Effector memory CD4-positive, alpha-beta T cell (primary cell): ENCODE data around the gene VPS25.
"Not testable (repeated sequence)": the region's sequence is repeated elsewhere in the genome, so short reads cannot be mapped to it uniquely, and the experiment has no call there.

Source experiments
- DNase-seq, 3 donors: peaks; one replicate each; pipeline ENCODE4 v3.0.0-alpha.2; 2020
- H3K27ac ChIP-seq: 2 replicates; pipeline ENCODE4 v1.7.0; 2013; ENCODE audit warnings: mild to moderate bottlenecking, low read length, moderate library complexity; ENCODE audit not compliant: insufficient read depth, poor library complexity, severe bottlenecking
- H3K27me3 ChIP-seq: replicated peaks from 2 replicates; pipeline ENCODE4 v1.7.0; 2013; ENCODE audit warnings: mild to moderate bottlenecking, low read length; ENCODE audit not compliant: insufficient read depth, control insufficient read depth, poor library complexity, severe bottlenecking
- H3K36me3 ChIP-seq: 2 replicates; pipeline ENCODE4 v1.7.0; 2013; ENCODE audit warnings: mild to moderate bottlenecking, low read length, moderate library complexity; ENCODE audit not compliant: control insufficient read depth, insufficient read depth
- H3K4me1 ChIP-seq: 2 replicates; pipeline ENCODE4 v1.7.0; 2013; ENCODE audit warnings: low read length, mild to moderate bottlenecking; ENCODE audit not compliant: control insufficient read depth, insufficient read depth, poor library complexity, severe bottlenecking
- H3K4me3 ChIP-seq: 2 replicates; pipeline ENCODE4 v1.7.0; 2013; ENCODE audit warnings: low read length, low read depth, mild to moderate bottlenecking; ENCODE audit not compliant: insufficient read depth, poor library complexity, severe bottlenecking
- H3K9me3 ChIP-seq: 2 replicates; pipeline ENCODE4 v1.7.0; 2013; ENCODE audit warnings: mild to moderate bottlenecking, low read length, moderate library complexity; ENCODE audit not compliant: control insufficient read depth
- total RNA-seq, 3 donors: gene quantifications; one replicate each; lab custom pipeline; 2026; lab: John Stamatoyannopoulos, UW

Gene VPS25
- 8.2 to 11.8 (median 11.1) reads per million in 3 donors for total RNA-seq

GRCh38 chr17:42773290-42774035 is at the start of gene VPS25:
TSS of gene VPS25 (plus strand) at chr17:42773449. CDS start at chr17:42773476, 27 bp downstream.
- H3K27me3 ChIP-seq, result no peaks in the 10 kb centered on the region
- peak; percentile 47 to 63 (median 53) for DNase-seq
- H3K4me1 ChIP-seq, result peaks cover 6% of the 10 kb centered on the region
- peak within 1 kb of the TSS; percentile 85 for H3K4me3 ChIP-seq
- H3K9me3 ChIP-seq, result no peaks in the 10 kb centered on the region
- peaks cover 26% of the 10 kb centered on the region for H3K36me3 ChIP-seq
- H3K27ac ChIP-seq, result peak within 1 kb of the TSS; percentile 81

DNA sequence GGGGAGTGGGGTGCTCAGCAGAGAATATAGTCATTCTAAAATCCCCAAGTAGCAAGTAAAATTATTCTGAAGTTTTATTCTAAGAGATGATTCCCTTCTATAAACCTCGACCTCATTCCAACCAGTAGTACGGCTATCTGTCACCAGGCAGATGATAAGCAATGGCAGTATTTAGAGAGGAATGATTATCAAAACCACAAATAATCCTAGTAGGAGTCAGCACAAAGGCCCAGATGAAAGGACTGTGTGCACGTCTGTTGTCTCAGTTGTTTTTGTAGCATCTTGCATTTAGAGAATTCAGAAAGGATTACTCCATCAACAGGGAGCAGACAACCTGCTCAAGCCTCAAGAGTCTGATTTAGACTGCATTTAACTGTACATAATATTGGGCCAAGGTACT is 49.6 kb upstream of the VPS25 start:
- Histone ChIP-seq H3K9me3 (no peaks in the 10 kb centered on the region), H3K4me3 (no peak overlapping the region), H3K4me1 (no peaks in the 10 kb centered on the region), H3K27me3 (no peaks in the 10 kb centered on the region), H3K36me3 (peaks cover 33% of the 10 kb centered on the region), H3K27ac (no peak overlapping the region)
- DNase-seq, result no peak

- Histone ChIP-seq H3K36me3 (peaks cover 33% of the 10 kb centered on the region), H3K4me3 (no peak overlapping the region), H3K4me1 (no peaks in the 10 kb centered on the region), H3K27ac (no peak overlapping the region), H3K27me3 (no peaks in the 10 kb centered on the region), H3K9me3 (no peaks in the 10 kb centered on the region)
- no peak for DNase-seq
Observed at GRCh38 chr17:42725143-42725542, 48.1 kb upstream of the VPS25 start.

GRCh38 chr17:42740699-42741098 is 32.5 kb upstream of the VPS25 start:
- no peaks in the 10 kb centered on the region for H3K9me3 ChIP-seq
- peaks cover 14% of the 10 kb centered on the region for H3K4me1 ChIP-seq
- H3K4me3 ChIP-seq, result no peak overlapping the region
- no peaks in the 10 kb centered on the region for H3K27me3 ChIP-seq
- no peak overlapping the region for H3K27ac ChIP-seq
- DNase-seq, result no peak
- no peaks in the 10 kb centered on the region for H3K36me3 ChIP-seq

DNA sequence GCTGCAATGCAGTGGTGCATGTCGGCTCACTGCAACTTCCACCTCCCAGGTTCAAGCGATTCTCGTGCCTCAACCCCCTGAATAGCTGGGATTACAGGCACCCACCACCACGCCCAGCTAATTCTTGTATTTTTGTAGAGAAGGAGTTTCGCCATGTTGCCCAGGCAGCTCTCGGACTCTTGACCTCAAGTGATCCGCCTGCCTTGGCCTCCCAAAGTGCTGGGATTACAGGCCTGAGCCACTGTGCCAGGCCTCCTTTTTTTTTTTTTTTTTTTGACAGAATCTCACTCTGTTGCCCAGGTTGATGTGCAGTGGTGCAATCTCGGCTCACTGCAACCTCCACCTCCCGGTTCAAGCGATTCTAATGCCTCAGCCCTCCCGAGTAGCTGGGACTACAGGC is 30.3 kb upstream of the VPS25 start:
- not testable (repeated sequence) for H3K27me3 ChIP-seq, H3K4me3 ChIP-seq, H3K36me3 ChIP-seq, H3K27ac ChIP-seq, DNase-seq, H3K9me3 ChIP-seq
- H3K4me1 ChIP-seq, result peaks cover 14% of the 10 kb centered on the region

DNA sequence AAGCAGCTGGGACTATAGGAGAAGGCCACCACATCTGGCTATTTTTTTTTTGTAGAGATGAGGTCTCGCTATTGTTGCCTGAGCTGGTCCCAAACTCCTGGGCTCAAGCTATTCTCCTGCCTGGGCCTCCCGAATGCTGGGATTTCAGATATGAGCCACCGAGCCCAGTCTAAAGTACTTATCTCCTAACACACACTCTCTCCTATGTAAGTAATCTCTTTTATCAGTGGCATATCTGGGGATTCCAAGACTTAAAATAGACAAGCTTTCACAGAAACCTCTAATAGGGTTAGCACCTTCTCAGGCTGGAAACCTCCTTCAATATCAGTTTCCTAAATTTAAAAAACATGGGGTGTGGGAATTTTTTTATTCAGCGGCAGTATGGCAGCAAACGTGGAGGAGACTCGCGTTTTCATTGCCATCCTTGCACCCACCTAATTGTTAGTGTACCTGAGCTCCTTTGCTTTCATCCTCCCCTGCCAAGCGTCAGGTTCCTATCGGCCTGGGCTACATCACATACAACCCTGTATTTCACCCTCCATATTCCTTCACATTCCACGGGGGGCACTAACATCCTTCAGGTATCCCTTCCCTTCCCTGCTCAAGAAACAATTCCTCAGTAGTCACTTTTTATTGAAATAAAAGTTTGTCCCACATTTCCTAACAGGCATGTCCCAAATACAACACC is 29.5 kb upstream of the VPS25 start:
- Histone ChIP-seq H3K27ac (peak overlapping the region; percentile 80), H3K4me3 (peak overlapping the region; percentile 66), H3K9me3 (no peaks in the 10 kb centered on the region), H3K36me3 (no peaks in the 10 kb centered on the region), H3K27me3 (no peaks in the 10 kb centered on the region), H3K4me1 (peaks cover 14% of the 10 kb centered on the region)
- no peak for DNase-seq

GRCh38 chr17:42744283-42744805 is 28.9 kb upstream of the VPS25 start:
- H3K36me3 ChIP-seq, result no peaks in the 10 kb centered on the region
- H3K27me3 ChIP-seq, result no peaks in the 10 kb centered on the region
- H3K4me3 ChIP-seq, result peak overlapping the region; percentile 66
- H3K27ac ChIP-seq, result peak overlapping the region; percentile 80
- peak; percentile 57 to 68 (median 64) for DNase-seq
- H3K9me3 ChIP-seq, result no peaks in the 10 kb centered on the region
- H3K4me1 ChIP-seq, result peaks cover 14% of the 10 kb centered on the region

- Histone ChIP-seq H3K27me3 (no peaks in the 10 kb centered on the region), H3K36me3 (no peaks in the 10 kb centered on the region), H3K4me3 (peak within 1 kb of the TSS; percentile 66), H3K9me3 (no peaks in the 10 kb centered on the region), H3K27ac (peak within 1 kb of the TSS; percentile 80), H3K4me1 (peaks cover 14% of the 10 kb centered on the region)
- DNase-seq, result peak; percentile 87 to 88 (median 87)
Observed at GRCh38 chr17:42744806-42745617, 28.2 kb upstream of the VPS25 start, which contains the start of gene EZH1. TSS of gene EZH1 (minus strand) at chr17:42745040. CDS start at chr17:42728941, 16,099 bp downstream.

- H3K27ac ChIP-seq, result no peak overlapping the region
- H3K36me3 ChIP-seq, result no peaks in the 10 kb centered on the region
- no peak for DNase-seq
- H3K4me1 ChIP-seq, result peaks cover 14% of the 10 kb centered on the region
- H3K27me3 ChIP-seq, result no peaks in the 10 kb centered on the region
- no peak overlapping the region for H3K4me3 ChIP-seq
- H3K9me3 ChIP-seq, result no peaks in the 10 kb centered on the region
Observed at GRCh38 chr17:42748202-42748907, 24.9 kb upstream of the VPS25 start.
